Calu3 (cell line): ENCODE measurements around the gene ATP6V0A1. TPM values are rescaled to one million over a fixed set of nuclear protein-coding genes. Genes with fewer than 3 reads are reported as not detected.

Experiments
- BruUV-seq: library from RNA; stranded (reverse); fragments of 400-500 nt; replicated peaks from 2 replicates; lab custom pipeline; 2021; lab: Mats Ljungman, UMichigan
- CTCF ChIA-PET: fragments of 300-600 bp; sonication (Branson Sonifier 250); formaldehyde crosslinking; loops from one replicate; lab custom pipeline; 2022; ENCODE audit warnings: antibody characterized with exemption; lab: Charles Lee
- DNase-seq: peaks from one replicate; pipeline ENCODE4 v3.0.0; 2022
- H3K27ac Mint-ChIP-seq: one replicate; pipeline ENCODE4 v1.8.0; 2022; ENCODE audit warnings: mixed read lengths; ENCODE audit not compliant: unreplicated experiment
- H3K27me3 Mint-ChIP-seq: one replicate; pipeline ENCODE4 v1.8.0; 2022; ENCODE audit warnings: mixed read lengths; ENCODE audit not compliant: unreplicated experiment
- H3K36me3 Mint-ChIP-seq: one replicate; pipeline ENCODE4 v1.8.0; 2022; ENCODE audit warnings: mild to moderate bottlenecking, moderate library complexity, mixed read lengths; ENCODE audit not compliant: insufficient read depth, unreplicated experiment
- H3K4me1 Mint-ChIP-seq: one replicate; pipeline ENCODE4 v1.8.0; 2022; ENCODE audit warnings: mild to moderate bottlenecking, low read depth, mixed read lengths; ENCODE audit not compliant: unreplicated experiment
- H3K4me3 Mint-ChIP-seq: one replicate; pipeline ENCODE4 v1.8.0; 2022; ENCODE audit warnings: mild to moderate bottlenecking, low read depth, moderate library complexity, mixed read lengths; ENCODE audit not compliant: unreplicated experiment
- H3K9me3 Mint-ChIP-seq: one replicate; pipeline ENCODE4 v1.8.0; 2022; ENCODE audit warnings: low read depth, mixed read lengths; ENCODE audit not compliant: unreplicated experiment
- CTCF ChIP-seq: fragments of 200-600 bp; IDR thresholded peaks from one replicate; pipeline ENCODE4 v1.8.0; 2022; ENCODE audit warnings: antibody characterized with exemption; ENCODE audit not compliant: unreplicated experiment
- intact Hi-C: fragments of 100-400 bp; cut with micrococcal nuclease; formaldehyde crosslinking; loops from one replicate; pipeline ENCODE4 v1.10.0; 2022; ENCODE audit not compliant: unreplicated experiment
- total RNA-seq: library from RNA; stranded (reverse); gene quantifications from 2 replicates; pipeline ENCODE4 v1.2.3, GENCODE V29; 2022

Gene ATP6V0A1
- total RNA-seq, 1 experiment from 2014 or later = 141 TPM

DNA sequence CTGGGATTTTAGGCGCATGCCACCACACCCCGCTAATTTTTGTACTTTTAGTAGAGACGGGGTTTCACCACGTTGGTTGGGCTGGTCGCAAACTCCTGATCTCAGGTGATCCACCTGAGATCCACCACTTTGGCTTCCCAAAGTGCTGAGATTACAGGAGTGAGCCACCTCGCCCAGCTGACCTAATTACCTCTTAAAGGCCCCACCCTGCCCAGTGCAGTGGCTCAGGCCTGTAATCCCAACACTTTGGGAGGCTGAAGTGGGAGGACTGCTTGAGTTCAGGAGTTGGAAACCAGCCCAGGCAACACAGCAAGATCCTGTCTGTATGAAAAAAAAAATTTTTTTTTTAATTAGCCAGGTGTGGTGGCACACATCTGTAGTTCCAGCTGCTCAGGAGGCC, 100.4 kb downstream of the ATP6V0A1 start:
- no peak for DNase-seq
- no peaks in the 10 kb centered on the region for H3K27me3 Mint-ChIP-seq
- BruUV-seq = no TSS peak
- H3K4me1 Mint-ChIP-seq = peaks cover 14% of the 10 kb centered on the region
- no peak for TF ChIP-seq CTCF
- peaks cover 58% of the 10 kb centered on the region for H3K36me3 Mint-ChIP-seq
- H3K27ac Mint-ChIP-seq = no peak overlapping the region
- H3K9me3 Mint-ChIP-seq = no peaks in the 10 kb centered on the region
- H3K4me3 Mint-ChIP-seq = no peak overlapping the region
- CTCF ChIA-PET = interaction anchor here (1.2 to 1.4 kb wide), 2 partner anchors 10 to 18 kb away, joined by 3 to 5 read pairs; partner anchors contain the start of gene PSMC3IP
- intact Hi-C loops = no loop called here

DNA sequence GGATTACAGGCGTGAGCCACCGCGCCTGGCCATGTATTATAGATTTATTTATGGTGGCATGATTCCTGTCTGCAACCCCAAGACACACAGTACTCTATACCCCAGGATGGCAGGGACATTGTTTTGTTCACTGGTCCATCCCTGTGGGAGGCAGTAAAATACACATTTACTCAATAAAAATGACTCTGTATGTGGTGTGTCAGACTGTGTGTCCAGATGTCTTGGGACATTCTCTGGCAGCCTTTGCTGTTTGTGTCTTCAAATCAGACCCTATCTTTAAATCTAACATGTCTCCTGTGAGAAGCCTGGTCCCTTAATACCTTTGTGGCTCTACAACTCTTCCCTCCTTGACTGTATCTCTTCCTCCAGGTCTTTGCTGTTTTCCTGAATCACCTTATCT, 101.6 kb downstream of the ATP6V0A1 start:
- H3K9me3 Mint-ChIP-seq = no peaks in the 10 kb centered on the region
- peaks cover 55% of the 10 kb centered on the region for H3K36me3 Mint-ChIP-seq

DNA sequence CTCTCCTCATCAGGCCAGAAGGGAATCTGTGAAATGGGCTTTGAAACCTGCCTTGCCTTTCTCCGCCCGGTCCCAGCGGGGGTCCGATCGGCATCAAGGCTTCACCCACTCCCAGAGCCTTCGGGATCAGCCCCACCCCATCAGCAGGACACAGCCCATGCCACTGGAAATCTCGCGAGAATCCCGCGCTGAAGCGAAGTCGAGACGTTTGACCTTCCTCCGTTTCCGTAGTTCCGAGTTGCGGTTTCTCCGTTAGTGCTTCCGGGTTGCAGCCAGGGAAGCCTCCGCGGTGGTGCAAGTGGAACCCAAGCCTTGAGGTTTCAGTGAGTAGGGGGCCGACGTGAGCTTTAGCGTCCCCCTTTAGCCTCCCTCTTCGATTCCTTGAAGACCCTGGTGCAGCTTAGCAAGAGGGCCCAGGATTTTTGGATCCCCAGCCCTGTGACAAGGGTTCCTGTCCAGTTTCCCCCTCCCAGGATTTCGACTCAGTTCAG, 103.3 kb downstream of the ATP6V0A1 start, which contains the start of gene COASY:
COASY (plus strand) TSS at position 252 of the 491 bp plus-strand sequence. CDS start 475 bp downstream, outside the sequence.
- H3K4me1 Mint-ChIP-seq = peaks cover 25% of the 10 kb centered on the region
- peak within 1 kb of the TSS; percentile 100 for H3K4me3 Mint-ChIP-seq
- no peaks in the 10 kb centered on the region for H3K27me3 Mint-ChIP-seq
- peak within 1 kb of the TSS; percentile 93 for H3K27ac Mint-ChIP-seq
- CTCF ChIA-PET = no interaction called here
- BruUV-seq = no TSS peak
- TF ChIP-seq CTCF = no peak
- peak; percentile 98 for DNase-seq
- intact Hi-C loops = no loop called here
- H3K9me3 Mint-ChIP-seq = no peaks in the 10 kb centered on the region
- H3K36me3 Mint-ChIP-seq = peaks cover 62% of the 10 kb centered on the region

More for the DNA sequence above, 101.6 kb downstream of the ATP6V0A1 start:
- CTCF ChIA-PET = interaction anchor here (1.2 kb wide), 1 partner anchor 12 kb away, joined by 5 read pairs; no protein-coding TSS in a partner anchor
- Mint-ChIP-seq H3K4me1 (peaks cover 17% of the 10 kb centered on the region), H3K27me3 (no peaks in the 10 kb centered on the region), H3K4me3 (no peak overlapping the region), H3K27ac (no peak overlapping the region)
- intact Hi-C loops = no loop called here
- no peak for TF ChIP-seq CTCF
- BruUV-seq = no TSS peak
- DNase-seq = no peak

DNA sequence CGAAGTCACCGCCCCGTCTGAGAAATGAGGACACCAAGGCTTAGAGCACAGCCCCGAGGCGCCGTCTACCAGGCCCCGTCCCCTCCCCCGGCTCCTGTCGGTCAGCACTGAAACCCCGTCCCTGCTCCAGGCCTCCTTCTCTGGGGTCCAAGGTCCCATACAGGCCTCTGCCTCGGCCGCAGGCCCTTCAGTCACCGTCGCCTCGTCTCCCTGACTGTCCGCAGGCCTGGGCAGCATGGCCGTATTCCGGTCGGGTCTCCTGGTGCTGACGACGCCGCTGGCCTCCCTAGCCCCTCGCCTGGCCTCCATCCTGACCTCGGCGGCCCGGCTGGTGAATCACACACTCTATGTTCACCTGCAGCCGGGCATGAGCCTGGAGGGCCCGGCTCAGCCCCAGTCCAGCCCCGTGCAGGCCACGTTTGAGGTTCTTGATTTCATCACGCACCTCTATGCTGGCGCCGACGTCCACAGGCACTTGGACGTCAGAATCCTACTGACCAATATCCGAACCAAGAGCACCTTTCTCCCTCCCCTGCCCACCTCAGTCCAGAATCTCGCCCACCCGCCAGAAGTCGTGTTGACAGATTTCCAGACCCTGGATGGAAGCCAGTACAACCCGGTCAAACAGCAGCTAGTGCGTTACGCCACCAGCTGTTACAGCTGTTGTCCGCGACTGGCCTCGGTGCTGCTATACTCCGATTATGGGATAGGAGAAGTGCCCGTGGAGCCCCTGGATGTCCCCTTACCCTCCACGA, 103.9 kb downstream of the ATP6V0A1 start:
- TF ChIP-seq CTCF = no peak
- CTCF ChIA-PET = interaction anchor here (0.9 to 1.4 kb wide), 3 partner anchors 14 to 261 kb away, joined by 3 to 9 read pairs (median 3); partner anchors contain the start of genes BECN1 and PSMC3IP
- H3K4me1 Mint-ChIP-seq = peaks cover 28% of the 10 kb centered on the region
- H3K27me3 Mint-ChIP-seq = no peaks in the 10 kb centered on the region
- peaks cover 69% of the 10 kb centered on the region for H3K36me3 Mint-ChIP-seq
- intact Hi-C loops = no loop called here
- H3K9me3 Mint-ChIP-seq = no peaks in the 10 kb centered on the region
- TSS peak; percentile 69 for BruUV-seq
- peak overlapping the region; percentile 100 for H3K4me3 Mint-ChIP-seq
- H3K27ac Mint-ChIP-seq = peak overlapping the region; percentile 93
- peak; percentile 47 for DNase-seq
